Vagina (tissue), 2 donors: ENCODE measurements around the gene CYBC1.

ENCODE experiments used
- CTCF ChIP-seq, 3 experiments: fragments of 450-650 bp in 2 of 3; fragments of 200-600 bp in 1 of 3; sonication (generic) in 1 of 3; IDR thresholded peaks; one replicate each; pipeline ENCODE4 v1.5.1; 2017 to 2019; ENCODE audit warnings: antibody characterized with exemption in 3 of 3, mild to moderate bottlenecking in 2 of 3, moderate library complexity in 2 of 3
- POLR2AphosphoS5 ChIP-seq, 2 donors: sonication (generic); formaldehyde crosslinking; IDR thresholded peaks; one replicate each; pipeline ENCODE4 v1.9.0; 2017; ENCODE audit warnings: antibody characterized with exemption in 2 of 2, mild to moderate bottlenecking in 2 of 2, low read depth in 1 of 2; ENCODE audit not compliant: insufficient read depth in 1 of 2

GRCh38 chr17:82436601-82437324 lies 13.8 kb downstream of the CYBC1 start:
- TF ChIP-seq CTCF (IDR thresholded peaks at IDR 0.05) (no peak), POLR2AphosphoS5 (IDR thresholded peaks at IDR 0.05; ENCODE audit: insufficient read depth in 1 of 2, low read depth in 1 of 2) (no peak)
